Stimulated activated CD8-positive, alpha-beta memory T cell treated with anti-CD3 and anti-CD28 coated beads, Interleukin-12 subunit alpha, Interleukin-12 subunit beta, amount 100 ng/mL, for 24 hours (primary cell): Measurements from ENCODE around the gene DLG2.
"Not testable (repeated sequence)": the region's sequence is repeated elsewhere in the genome, so short reads cannot be mapped to it uniquely, and the experiment has no call there.

Experiments
- DNase-seq: peaks from one replicate; pipeline ENCODE4 v3.0.0-alpha.2; 2020; ENCODE audit errors: extremely low read depth

Gene DLG2

GRCh38 chr11:84383576-84383975 lies 1243.6 kb downstream of the DLG2 start:
- DNase-seq, result no peak

GRCh38 chr11:84381666-84382065 lies 1245.5 kb downstream of the DLG2 start:
- DNase-seq, result no peak

- no peak for DNase-seq
These were observed 1254.7 kb downstream of the DLG2 start for GRCh38 chr11:84372381-84372950.

- DNase-seq, result no peak
These were observed 1269.1 kb downstream of the DLG2 start for GRCh38 chr11:84358034-84358433.

- no peak for DNase-seq
These were observed 1271.2 kb downstream of the DLG2 start for GRCh38 chr11:84355911-84356310.

GRCh38 chr11:84345597-84345996 lies 1281.5 kb downstream of the DLG2 start:
- DNase-seq, result no peak

GRCh38 chr11:84345027-84345426 lies 1282.1 kb downstream of the DLG2 start:
- DNase-seq, result no peak

GRCh38 chr11:84339796-84340195 lies 1287.3 kb downstream of the DLG2 start:
- no peak for DNase-seq

- no peak for DNase-seq
These were observed 1293.9 kb downstream of the DLG2 start for GRCh38 chr11:84333221-84333620.

- DNase-seq, result no peak
These were observed 1304.9 kb downstream of the DLG2 start for GRCh38 chr11:84322211-84322610.

- no peak for DNase-seq
These were observed 1307.3 kb downstream of the DLG2 start for GRCh38 chr11:84319863-84320262.

- DNase-seq, result no peak
These were observed 1310.1 kb downstream of the DLG2 start for GRCh38 chr11:84316866-84317555.

- no peak for DNase-seq
These were observed 1313.2 kb downstream of the DLG2 start for GRCh38 chr11:84313830-84314359.

GRCh38 chr11:84310268-84310667 lies 1316.9 kb downstream of the DLG2 start:
- DNase-seq, result no peak

- not testable (repeated sequence) for DNase-seq
These were observed 1318.7 kb downstream of the DLG2 start for GRCh38 chr11:84308491-84308890.

GRCh38 chr11:84300092-84300491 lies 1327.1 kb downstream of the DLG2 start:
- no peak for DNase-seq

GRCh38 chr11:84297570-84297969 lies 1329.6 kb downstream of the DLG2 start:
- DNase-seq, result no peak

- no peak for DNase-seq
These were observed 1331.3 kb downstream of the DLG2 start for GRCh38 chr11:84295815-84296214.

GRCh38 chr11:84292955-84293354 lies 1334.2 kb downstream of the DLG2 start:
- DNase-seq, result no peak

- DNase-seq, result no peak
These were observed 1335.1 kb downstream of the DLG2 start for GRCh38 chr11:84292006-84292405.

- no peak for DNase-seq
These were observed 1336.5 kb downstream of the DLG2 start for GRCh38 chr11:84290647-84291046.

GRCh38 chr11:84289381-84289906 lies 1337.7 kb downstream of the DLG2 start:
- no peak for DNase-seq

- DNase-seq, result no peak
These were observed 1353.6 kb downstream of the DLG2 start for GRCh38 chr11:84273541-84273940.
